H1 (cell line): ENCODE data around the gene EIF4EBP3. TPM values are rescaled to one million over a fixed set of nuclear protein-coding genes. Genes with fewer than 3 reads are reported as not detected.

ENCODE experiments used
- BCL11A ChIP-seq, 2 experiments: IDR thresholded peaks; one replicate each; pipeline ENCODE4 v1.6.1; 2011; ENCODE audit warnings: low read depth in 2 of 2, low read length in 2 of 2, mild to moderate bottlenecking in 2 of 2
- CHD2 ChIP-seq: IDR thresholded peaks from 2 replicates; pipeline ENCODE4 v1.6.1; 2012; ENCODE audit warnings: low read length, improper control_type of control experiment
- EZH2 ChIP-seq: fragments of 200-600 bp; sonication (generic); IDR thresholded peaks from 2 replicates; pipeline ENCODE4 v1.7.1; 2012; ENCODE audit warnings: low read depth, mild to moderate bottlenecking, moderate library complexity, low read length, inconsistent platforms; ENCODE audit not compliant: severe bottlenecking
- FOSL1 ChIP-seq: IDR thresholded peaks from 2 replicates; pipeline ENCODE4 v1.6.1; 2011; ENCODE audit warnings: mild to moderate bottlenecking, low read depth, low read length, moderate library complexity; ENCODE audit not compliant: insufficient read depth
- KDM5A ChIP-seq: fragments of 200-600 bp; IDR thresholded peaks from 2 replicates; pipeline ENCODE4 v1.7.1; 2012; ENCODE audit warnings: mild to moderate bottlenecking, low read length, inconsistent platforms, mixed read lengths
- POU5F1 ChIP-seq: IDR thresholded peaks from 2 replicates; pipeline ENCODE4 v1.6.1; 2011; ENCODE audit warnings: low read depth, mild to moderate bottlenecking, low read length, moderate library complexity
- RAD21 ChIP-seq, 2 experiments: IDR thresholded peaks in 1 of 2; conservative IDR thresholded peaks in 1 of 2; 2 replicates each; pipeline ENCODE4 v1.6.1; 2011; ENCODE audit warnings: low read depth in 2 of 2, low read length in 2 of 2, improper control_type of control experiment in 1 of 2, inconsistent platforms in 1 of 2, mild to moderate bottlenecking in 1 of 2, moderate library complexity in 1 of 2
- SIN3A ChIP-seq, 2 experiments: IDR thresholded peaks in 1 of 2; conservative IDR thresholded peaks in 1 of 2; 2 replicates each; pipeline ENCODE4 v1.6.1; 2011 to 2012; ENCODE audit warnings: low read length in 2 of 2, improper control_type of control experiment in 1 of 2, low read depth in 1 of 2, mild to moderate bottlenecking in 1 of 2
- YY1 ChIP-seq: IDR thresholded peaks from 2 replicates; pipeline ENCODE4 v1.6.1; 2011; ENCODE audit warnings: low read depth, mild to moderate bottlenecking, low read length
- polyA plus RNA-seq, 7 experiments: library from polyadenylated mRNA; depleted of rRNA in 3 of 7; stranded (reverse) in 5 of 7; unstranded in 2 of 7; fragments of >200 nt in 5 of 7; fragments of 200-250 nt in 2 of 7; gene quantifications; 1 replicate in 5 of 7; 2 replicates in 1 of 7; 4 replicates in 1 of 7; pipeline versions ENCODE4 v1.2.1 to v1.2.3, GENCODE V29; 2011 to 2013; ENCODE audit warnings: missing spikeins in 2 of 7, mixed read lengths in 2 of 7
- total RNA-seq: library from RNA; stranded (reverse); fragmentation: NEBNext Ultra II Directional; extraction: Animal tissue kit (Norgen Biotek cat#: 25700); gene quantifications from 2 replicates; pipeline ENCODE4 v1.2.1, GENCODE V29; 2021
- TF ChIP-seq, protein P1 (sequence below): fragments of 300-600 bp; sonication (generic); IDR thresholded peaks from 2 replicates; pipeline ENCODE4 v1.7.1; 2012; ENCODE audit warnings: low read length, moderate library complexity, mild to moderate bottlenecking, inconsistent platforms; ENCODE audit not compliant: insufficient replicate concordance

The EIF4EBP3 gene
- total and polyA plus RNA-seq, 2 of the 8 experiments (the other 6 are each of a cell fraction or from before 2014, with no cell fraction given), result 11.1 to 11.7 TPM

DNA sequence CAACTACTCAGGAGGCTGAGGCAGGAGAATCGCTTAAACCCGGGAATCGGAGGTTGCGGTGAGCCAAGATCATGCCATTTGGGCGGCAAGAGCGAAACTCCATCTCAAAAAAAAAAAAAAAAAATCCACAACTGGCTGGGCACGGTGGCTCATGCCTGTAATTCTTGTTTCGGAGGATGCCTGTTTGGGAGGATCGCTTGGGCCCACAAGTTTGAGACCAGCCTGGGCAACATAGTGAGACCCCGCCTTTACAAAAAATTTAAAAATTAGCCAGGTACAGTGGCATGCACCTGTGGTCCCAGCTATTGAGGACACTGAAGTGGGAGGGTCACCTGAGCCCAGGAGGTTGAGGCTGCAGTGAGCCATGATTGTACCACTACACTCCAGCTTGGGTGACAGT, 1.9 kb upstream of the EIF4EBP3 start (continued):
- TF ChIP-seq, protein P1, sequence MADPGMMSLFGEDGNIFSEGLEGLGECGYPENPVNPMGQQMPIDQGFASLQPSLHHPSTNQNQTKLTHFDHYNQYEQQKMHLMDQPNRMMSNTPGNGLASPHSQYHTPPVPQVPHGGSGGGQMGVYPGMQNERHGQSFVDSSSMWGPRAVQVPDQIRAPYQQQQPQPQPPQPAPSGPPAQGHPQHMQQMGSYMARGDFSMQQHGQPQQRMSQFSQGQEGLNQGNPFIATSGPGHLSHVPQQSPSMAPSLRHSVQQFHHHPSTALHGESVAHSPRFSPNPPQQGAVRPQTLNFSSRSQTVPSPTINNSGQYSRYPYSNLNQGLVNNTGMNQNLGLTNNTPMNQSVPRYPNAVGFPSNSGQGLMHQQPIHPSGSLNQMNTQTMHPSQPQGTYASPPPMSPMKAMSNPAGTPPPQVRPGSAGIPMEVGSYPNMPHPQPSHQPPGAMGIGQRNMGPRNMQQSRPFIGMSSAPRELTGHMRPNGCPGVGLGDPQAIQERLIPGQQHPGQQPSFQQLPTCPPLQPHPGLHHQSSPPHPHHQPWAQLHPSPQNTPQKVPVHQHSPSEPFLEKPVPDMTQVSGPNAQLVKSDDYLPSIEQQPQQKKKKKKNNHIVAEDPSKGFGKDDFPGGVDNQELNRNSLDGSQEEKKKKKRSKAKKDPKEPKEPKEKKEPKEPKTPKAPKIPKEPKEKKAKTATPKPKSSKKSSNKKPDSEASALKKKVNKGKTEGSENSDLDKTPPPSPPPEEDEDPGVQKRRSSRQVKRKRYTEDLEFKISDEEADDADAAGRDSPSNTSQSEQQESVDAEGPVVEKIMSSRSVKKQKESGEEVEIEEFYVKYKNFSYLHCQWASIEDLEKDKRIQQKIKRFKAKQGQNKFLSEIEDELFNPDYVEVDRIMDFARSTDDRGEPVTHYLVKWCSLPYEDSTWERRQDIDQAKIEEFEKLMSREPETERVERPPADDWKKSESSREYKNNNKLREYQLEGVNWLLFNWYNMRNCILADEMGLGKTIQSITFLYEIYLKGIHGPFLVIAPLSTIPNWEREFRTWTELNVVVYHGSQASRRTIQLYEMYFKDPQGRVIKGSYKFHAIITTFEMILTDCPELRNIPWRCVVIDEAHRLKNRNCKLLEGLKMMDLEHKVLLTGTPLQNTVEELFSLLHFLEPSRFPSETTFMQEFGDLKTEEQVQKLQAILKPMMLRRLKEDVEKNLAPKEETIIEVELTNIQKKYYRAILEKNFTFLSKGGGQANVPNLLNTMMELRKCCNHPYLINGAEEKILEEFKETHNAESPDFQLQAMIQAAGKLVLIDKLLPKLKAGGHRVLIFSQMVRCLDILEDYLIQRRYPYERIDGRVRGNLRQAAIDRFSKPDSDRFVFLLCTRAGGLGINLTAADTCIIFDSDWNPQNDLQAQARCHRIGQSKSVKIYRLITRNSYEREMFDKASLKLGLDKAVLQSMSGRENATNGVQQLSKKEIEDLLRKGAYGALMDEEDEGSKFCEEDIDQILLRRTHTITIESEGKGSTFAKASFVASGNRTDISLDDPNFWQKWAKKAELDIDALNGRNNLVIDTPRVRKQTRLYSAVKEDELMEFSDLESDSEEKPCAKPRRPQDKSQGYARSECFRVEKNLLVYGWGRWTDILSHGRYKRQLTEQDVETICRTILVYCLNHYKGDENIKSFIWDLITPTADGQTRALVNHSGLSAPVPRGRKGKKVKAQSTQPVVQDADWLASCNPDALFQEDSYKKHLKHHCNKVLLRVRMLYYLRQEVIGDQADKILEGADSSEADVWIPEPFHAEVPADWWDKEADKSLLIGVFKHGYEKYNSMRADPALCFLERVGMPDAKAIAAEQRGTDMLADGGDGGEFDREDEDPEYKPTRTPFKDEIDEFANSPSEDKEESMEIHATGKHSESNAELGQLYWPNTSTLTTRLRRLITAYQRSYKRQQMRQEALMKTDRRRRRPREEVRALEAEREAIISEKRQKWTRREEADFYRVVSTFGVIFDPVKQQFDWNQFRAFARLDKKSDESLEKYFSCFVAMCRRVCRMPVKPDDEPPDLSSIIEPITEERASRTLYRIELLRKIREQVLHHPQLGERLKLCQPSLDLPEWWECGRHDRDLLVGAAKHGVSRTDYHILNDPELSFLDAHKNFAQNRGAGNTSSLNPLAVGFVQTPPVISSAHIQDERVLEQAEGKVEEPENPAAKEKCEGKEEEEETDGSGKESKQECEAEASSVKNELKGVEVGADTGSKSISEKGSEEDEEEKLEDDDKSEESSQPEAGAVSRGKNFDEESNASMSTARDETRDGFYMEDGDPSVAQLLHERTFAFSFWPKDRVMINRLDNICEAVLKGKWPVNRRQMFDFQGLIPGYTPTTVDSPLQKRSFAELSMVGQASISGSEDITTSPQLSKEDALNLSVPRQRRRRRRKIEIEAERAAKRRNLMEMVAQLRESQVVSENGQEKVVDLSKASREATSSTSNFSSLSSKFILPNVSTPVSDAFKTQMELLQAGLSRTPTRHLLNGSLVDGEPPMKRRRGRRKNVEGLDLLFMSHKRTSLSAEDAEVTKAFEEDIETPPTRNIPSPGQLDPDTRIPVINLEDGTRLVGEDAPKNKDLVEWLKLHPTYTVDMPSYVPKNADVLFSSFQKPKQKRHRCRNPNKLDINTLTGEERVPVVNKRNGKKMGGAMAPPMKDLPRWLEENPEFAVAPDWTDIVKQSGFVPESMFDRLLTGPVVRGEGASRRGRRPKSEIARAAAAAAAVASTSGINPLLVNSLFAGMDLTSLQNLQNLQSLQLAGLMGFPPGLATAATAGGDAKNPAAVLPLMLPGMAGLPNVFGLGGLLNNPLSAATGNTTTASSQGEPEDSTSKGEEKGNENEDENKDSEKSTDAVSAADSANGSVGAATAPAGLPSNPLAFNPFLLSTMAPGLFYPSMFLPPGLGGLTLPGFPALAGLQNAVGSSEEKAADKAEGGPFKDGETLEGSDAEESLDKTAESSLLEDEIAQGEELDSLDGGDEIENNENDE, result no peak
- TF ChIP-seq CHD2 (no peak), EZH2 (no peak), FOSL1 (no peak), POU5F1 (no peak), BCL11A (IDR thresholded peaks at IDR 0.05; ENCODE audit: low read depth in 2 of 2, low read length in 2 of 2) (no peak), SIN3A (conservative IDR thresholded peaks at IDR 0.05 in 1 of 2, IDR thresholded peaks at IDR 0.05 in 1 of 2; ENCODE audit: low read depth in 1 of 2, low read length in 2 of 2) (no peak), RAD21 (IDR thresholded peaks at IDR 0.05 in 1 of 2, conservative IDR thresholded peaks at IDR 0.05 in 1 of 2; ENCODE audit: low read depth in 2 of 2, low read length in 2 of 2) (no peak), YY1 (no peak), KDM5A (no peak)
